HEK293 (cell line): Measurements from ENCODE around the gene HECTD4.

Experiments
- CTCF ChIA-PET: fragments of 350-600 bp; formaldehyde crosslinking; extraction: SDS; loops from one replicate; lab custom pipeline; 2021; ENCODE audit warnings: antibody characterized with exemption; lab: Yijun Ruan, JAX
- POLR2A ChIA-PET: fragments of 300-600 bp; formaldehyde crosslinking; extraction: SDS; loops from one replicate; lab custom pipeline; 2020; ENCODE audit warnings: antibody characterized with exemption, inconsistent platforms; lab: Yijun Ruan, JAX
- H3K27ac ChIP-seq: fragments of 200-500 bp; sonication (Bioruptor generic); 2 replicates; pipeline ENCODE4 v1.5.1; 2014; ENCODE audit warnings: low read depth, low read length, control low read depth, inconsistent platforms; ENCODE audit errors: extremely low read depth
- H3K36me3 ChIP-seq, 2 experiments: fragments of 200-500 bp in 1 of 2; sonication (Bioruptor generic) in 1 of 2; 1 replicate in 1 of 2; 2 replicates in 1 of 2; pipeline ENCODE4 v1.5.1; 2014 to 2017; ENCODE audit warnings: inconsistent platforms in 2 of 2, low read length in 2 of 2; ENCODE audit not compliant: control insufficient read depth in 2 of 2, insufficient read depth in 1 of 2
- H3K4me1 ChIP-seq: fragments of 200-500 bp; sonication (Bioruptor generic); 2 replicates; pipeline ENCODE4 v1.5.1; 2014; ENCODE audit warnings: mild to moderate bottlenecking, low read length, inconsistent platforms; ENCODE audit not compliant: control insufficient read depth, insufficient read depth
- H3K4me3 ChIP-seq: 2 replicates; pipeline ENCODE4 v1.5.1; 2011; ENCODE audit warnings: low read depth, mild to moderate bottlenecking, control low read depth, low read length, moderate library complexity
- H3K9me3 ChIP-seq: fragments of 200-500 bp; sonication (Bioruptor generic); 2 replicates; pipeline ENCODE4 v1.5.1; 2014; ENCODE audit warnings: low read depth, low read length, inconsistent platforms; ENCODE audit not compliant: control insufficient read depth, insufficient read depth
- ATF2 ChIP-seq: fragments of 450-650 bp; formaldehyde crosslinking; IDR thresholded peaks from 2 replicates; pipeline ENCODE4 v1.5.1; 2016; ENCODE audit warnings: missing biosample characterization, missing genetic modification characterization, low read depth
- BCL11B ChIP-seq: fragments of 450-650 bp; formaldehyde crosslinking; IDR thresholded peaks from 2 replicates; pipeline ENCODE4 v1.5.1; 2016; ENCODE audit warnings: low read depth, missing biosample characterization, missing genetic modification characterization
- GLIS2 ChIP-seq: fragments of 450-650 bp; formaldehyde crosslinking; IDR thresholded peaks from 2 replicates; pipeline ENCODE4 v1.5.1; 2016; ENCODE audit warnings: missing biosample characterization, missing genetic modification characterization
- HOXD13 ChIP-seq: sonication (generic); formaldehyde crosslinking; IDR thresholded peaks from 2 replicates; pipeline ENCODE4 v1.8.0; 2022; ENCODE audit warnings: missing genetic modification reagents, borderline replicate concordance
- PRDM2 ChIP-seq: fragments of 450-650 bp; formaldehyde crosslinking; IDR thresholded peaks from 2 replicates; pipeline ENCODE4 v1.5.1; 2016; ENCODE audit warnings: missing biosample characterization, missing genetic modification characterization, borderline replicate concordance
- RBAK ChIP-seq: fragments of 450-650 bp; formaldehyde crosslinking; IDR thresholded peaks from 2 replicates; pipeline ENCODE4 v1.5.1; 2016; ENCODE audit warnings: missing biosample characterization, missing genetic modification characterization
- SETDB1 ChIP-seq: IDR thresholded peaks from one replicate; pipeline ENCODE4 v1.6.1; 2017; ENCODE audit warnings: mild to moderate bottlenecking, low read length, moderate library complexity, mixed read lengths; ENCODE audit not compliant: insufficient read length
- TCF7L2 ChIP-seq: IDR thresholded peaks from 2 replicates; pipeline ENCODE4 v1.6.1; 2011; ENCODE audit warnings: low read depth, mild to moderate bottlenecking, inconsistent platforms, low read length, moderate library complexity, borderline replicate concordance
- ZBTB1 ChIP-seq: fragments of 450-650 bp; formaldehyde crosslinking; IDR thresholded peaks from 2 replicates; pipeline ENCODE4 v1.5.1; 2016; ENCODE audit warnings: missing biosample characterization, missing genetic modification characterization
- ZBTB17 ChIP-seq: fragments of 450-650 bp; formaldehyde crosslinking; IDR thresholded peaks from 2 replicates; pipeline ENCODE4 v1.5.1; 2016; ENCODE audit warnings: missing biosample characterization, missing genetic modification characterization
- ZBTB21 ChIP-seq: fragments of 450-650 bp; formaldehyde crosslinking; IDR thresholded peaks from 2 replicates; pipeline ENCODE4 v1.5.1; 2017; ENCODE audit warnings: missing biosample characterization, missing genetic modification characterization
- ZBTB48 ChIP-seq: fragments of 450-650 bp; formaldehyde crosslinking; IDR thresholded peaks from 2 replicates; pipeline ENCODE4 v1.5.1; 2016; ENCODE audit warnings: missing biosample characterization, missing genetic modification characterization
- ZNF133 ChIP-seq: fragments of 450-650 bp; formaldehyde crosslinking; IDR thresholded peaks from 2 replicates; pipeline ENCODE4 v1.5.1; 2016; ENCODE audit warnings: missing biosample characterization, missing genetic modification characterization
- ZNF202 ChIP-seq: fragments of 450-650 bp; formaldehyde crosslinking; IDR thresholded peaks from 2 replicates; pipeline ENCODE4 v1.5.1; 2016; ENCODE audit warnings: missing biosample characterization, missing genetic modification characterization, borderline replicate concordance
- ZNF214 ChIP-seq: fragments of 450-650 bp; formaldehyde crosslinking; IDR thresholded peaks from 2 replicates; pipeline ENCODE4 v1.5.1; 2017; ENCODE audit warnings: missing biosample characterization, mild to moderate bottlenecking, missing genetic modification characterization, borderline replicate concordance
- ZNF302 ChIP-seq: fragments of 450-650 bp; formaldehyde crosslinking; IDR thresholded peaks from 2 replicates; pipeline ENCODE4 v1.5.1; 2016; ENCODE audit warnings: missing biosample characterization, missing genetic modification characterization, low read depth
- ZNF416 ChIP-seq: fragments of 450-650 bp; formaldehyde crosslinking; IDR thresholded peaks from 2 replicates; pipeline ENCODE4 v1.5.1; 2016; ENCODE audit warnings: missing biosample characterization, missing genetic modification characterization
- ZNF521 ChIP-seq: fragments of 450-650 bp; formaldehyde crosslinking; IDR thresholded peaks from 2 replicates; pipeline ENCODE4 v1.5.1; 2017; ENCODE audit warnings: missing biosample characterization, mild to moderate bottlenecking, missing genetic modification characterization
- ZNF560 ChIP-seq: fragments of 450-650 bp; formaldehyde crosslinking; IDR thresholded peaks from 2 replicates; pipeline ENCODE4 v1.5.1; 2017; ENCODE audit warnings: missing biosample characterization, missing genetic modification characterization, borderline replicate concordance
- ZNF645 ChIP-seq: fragments of 450-650 bp; formaldehyde crosslinking; IDR thresholded peaks from 2 replicates; pipeline ENCODE4; 2016; ENCODE audit warnings: missing biosample characterization, missing genetic modification characterization
- ZNF654 ChIP-seq: fragments of 450-650 bp; formaldehyde crosslinking; IDR thresholded peaks from 2 replicates; pipeline ENCODE4 v1.5.1; 2016; ENCODE audit warnings: low read depth, missing biosample characterization, missing genetic modification characterization
- ZNF664 ChIP-seq: fragments of 450-650 bp; formaldehyde crosslinking; IDR thresholded peaks from 2 replicates; pipeline ENCODE4 v1.5.1; 2016; ENCODE audit warnings: missing biosample characterization, missing genetic modification characterization
- ZNF777 ChIP-seq: fragments of 450-650 bp; formaldehyde crosslinking; IDR thresholded peaks from 2 replicates; pipeline ENCODE4 v1.5.1; 2017; ENCODE audit warnings: missing biosample characterization, missing genetic modification characterization, borderline replicate concordance
- ZSCAN4 ChIP-seq: fragments of 450-650 bp; formaldehyde crosslinking; IDR thresholded peaks from 2 replicates; pipeline ENCODE4 v1.5.1; 2017; ENCODE audit warnings: missing biosample characterization, missing genetic modification characterization
- ZSCAN5A ChIP-seq: fragments of 450-650 bp; formaldehyde crosslinking; IDR thresholded peaks from 2 replicates; pipeline ENCODE4 v1.5.1; 2016; ENCODE audit warnings: missing biosample characterization, missing genetic modification characterization

The HECTD4 gene

GRCh38 chr12:112161711-112162110 is 220.5 kb downstream of the HECTD4 start:
- TF ChIP-seq ZBTB17 (tag by site-specific recombination): no peak
- no peak for TF ChIP-seq ZNF521 (tag by site-specific recombination)
- TF ChIP-seq GLIS2 (tag by site-specific recombination): no peak
- no peak for TF ChIP-seq ZBTB1 (tag by site-specific recombination)
- no peak for TF ChIP-seq ZNF202 (tag by site-specific recombination)
- TF ChIP-seq SETDB1: no peak
- TF ChIP-seq ZBTB21 (tag by site-specific recombination): no peak
- TF ChIP-seq BCL11B: no peak
- no peak for TF ChIP-seq ZNF133
- no peak for TF ChIP-seq RBAK
- no peak for TF ChIP-seq ZNF416
- TF ChIP-seq ZNF302 (tag by site-specific recombination): no peak
- TF ChIP-seq PRDM2 (tag by site-specific recombination): no peak
- TF ChIP-seq ZNF777 (tag by site-specific recombination): no peak
- no peak for TF ChIP-seq ZNF654 (tag by site-specific recombination)
- CTCF ChIA-PET: interaction anchor here (0.5 kb wide), 1 partner anchor 45 kb away, joined by 3 read pairs; no protein-coding TSS in a partner anchor
- POLR2A ChIA-PET: no interaction called here
- H3K36me3 ChIP-seq: peaks cover 0 to 75% of the 10 kb centered on the region in 2 experiments; a peak in 1 of 3 replicates
- no peaks in the 10 kb centered on the region for H3K4me1 ChIP-seq
- H3K9me3 ChIP-seq: no peaks in the 10 kb centered on the region
- no peak overlapping the region for H3K27ac ChIP-seq
- H3K4me3 ChIP-seq: no peak overlapping the region

- CTCF ChIA-PET: no interaction called here
- Histone ChIP-seq H3K36me3 (peaks cover 0 to 65% of the 10 kb centered on the region in 2 experiments; a peak in 1 of 3 replicates), H3K9me3 (no peaks in the 10 kb centered on the region), H3K27ac (no peak overlapping the region), H3K4me3 (no peak overlapping the region), H3K4me1 (no peaks in the 10 kb centered on the region)
- POLR2A ChIA-PET: no interaction called here
- TF ChIP-seq TCF7L2 (no peak), ATF2 (tag by site-specific recombination) (no peak), ZSCAN5A (tag by site-specific recombination) (no peak), HOXD13 (CRISPR knock-in tag) (no peak), ZNF560 (tag by site-specific recombination) (no peak), ZNF664 (tag by site-specific recombination) (no peak), ZNF521 (tag by site-specific recombination) (no peak), ZNF645 (tag by site-specific recombination) (no peak), ZBTB48 (no peak), ZNF214 (no peak), ZSCAN4 (tag by site-specific recombination) (no peak)
Observed at GRCh38 chr12:112160611-112161010, 221.6 kb downstream of the HECTD4 start.
